PFSK-1 (cell line): ENCODE measurements around the gene SCAMP2.

ENCODE experiments used
- FOXP2 ChIP-seq: optimal IDR thresholded peaks from 2 replicates; pipeline ENCODE3; 2011; ENCODE audit warnings: borderline replicate concordance, control low read depth, inconsistent platforms; ENCODE audit not compliant: insufficient read depth; ENCODE audit errors: extremely low read length, extremely low read depth
- POLR2AphosphoS5 ChIP-seq: IDR thresholded peaks from 2 replicates; pipeline ENCODE4 v1.6.1; 2012; ENCODE audit warnings: low read depth, mild to moderate bottlenecking, control low read depth, low read length, moderate library complexity
- REST ChIP-seq, 2 experiments: IDR thresholded peaks; 2 replicates each; pipeline versions ENCODE4 v1.6.1 to v1.8.0; 2011 to 2012; ENCODE audit warnings: low read depth in 2 of 2, low read length in 2 of 2, control low read depth in 1 of 2, inconsistent platforms in 1 of 2, mild to moderate bottlenecking in 1 of 2, moderate library complexity in 1 of 2; ENCODE audit not compliant: insufficient read depth in 1 of 2
- SIN3A ChIP-seq: IDR thresholded peaks from 2 replicates; pipeline ENCODE4 v1.6.1; 2012; ENCODE audit warnings: mild to moderate bottlenecking, low read length, moderate library complexity, borderline replicate concordance; ENCODE audit not compliant: insufficient read depth
- TAF1 ChIP-seq: IDR thresholded peaks from 2 replicates; pipeline ENCODE4 v1.6.1; 2012; ENCODE audit warnings: low read length, control low read depth, borderline replicate concordance; ENCODE audit not compliant: insufficient read depth

The SCAMP2 gene

GRCh38 chr15:74906450-74907162, 33.4 kb upstream of the SCAMP2 start, which contains the start of gene FAM219B:
FAM219B (minus strand) TSS chr15:74906851; CDS start chr15:74906800, 51 bp downstream.
- peak; percentile 89 for TF ChIP-seq POLR2AphosphoS5
- TF ChIP-seq REST (IDR thresholded peaks at IDR 0.05; ENCODE audit: insufficient read depth in 1 of 2, low read depth in 2 of 2, low read length in 2 of 2) = peak; percentile 38 to 71; a peak in 3 of 4 replicates
- TF ChIP-seq SIN3A = no peak
- peak; percentile 10 for TF ChIP-seq FOXP2
- peak; percentile 93 for TF ChIP-seq TAF1

GRCh38 chr15:74906067-74906449, 32.9 kb upstream of the SCAMP2 start:
- TF ChIP-seq TAF1 = no peak

- no peak for TF ChIP-seq POLR2AphosphoS5
- TF ChIP-seq REST (IDR thresholded peaks at IDR 0.05; ENCODE audit: insufficient read depth in 1 of 2, low read depth in 2 of 2, low read length in 2 of 2) = no peak
- TF ChIP-seq TAF1 = no peak
- TF ChIP-seq FOXP2 = no peak
- TF ChIP-seq SIN3A = no peak
These were observed 31.1 kb upstream of the SCAMP2 start for GRCh38 chr15:74904190-74904805.

GRCh38 chr15:74903676-74904075, 30.5 kb upstream of the SCAMP2 start:
- TF ChIP-seq POLR2AphosphoS5 = no peak

GRCh38 chr15:74902295-74903075, 29.3 kb upstream of the SCAMP2 start:
- no peak for TF ChIP-seq FOXP2
- TF ChIP-seq TAF1 = no peak
- TF ChIP-seq SIN3A = no peak
- no peak for TF ChIP-seq REST (IDR thresholded peaks at IDR 0.05; ENCODE audit: insufficient read depth in 1 of 2, low read depth in 2 of 2, low read length in 2 of 2)
- TF ChIP-seq POLR2AphosphoS5 = no peak

GRCh38 chr15:74901612-74902063, 28.5 kb upstream of the SCAMP2 start:
- no peak for TF ChIP-seq SIN3A
- no peak; the same call in 1 of the 2 replicates for TF ChIP-seq POLR2AphosphoS5
- TF ChIP-seq TAF1 = no peak
- TF ChIP-seq FOXP2 = no peak
- no peak for TF ChIP-seq REST (IDR thresholded peaks at IDR 0.05; ENCODE audit: insufficient read depth in 1 of 2, low read depth in 2 of 2, low read length in 2 of 2)
